Stimulated activated CD4-positive, alpha-beta T cell treated with anti-CD3 and anti-CD28 coated beads, Interleukin-1b, Interleukin-23, amount 100 ng/mL, for 4 hours (primary cell): Measurements from ENCODE around the gene NWD2.
"Not testable (repeated sequence)": the region's sequence is repeated elsewhere in the genome, so short reads cannot be mapped to it uniquely, and the experiment has no call there.

Experiments used
- DNase-seq, 2 donors: peaks; one replicate each; pipeline ENCODE4 v3.0.0-alpha.2; 2020; ENCODE audit warnings: low read depth in 2 of 2

Gene NWD2

DNA sequence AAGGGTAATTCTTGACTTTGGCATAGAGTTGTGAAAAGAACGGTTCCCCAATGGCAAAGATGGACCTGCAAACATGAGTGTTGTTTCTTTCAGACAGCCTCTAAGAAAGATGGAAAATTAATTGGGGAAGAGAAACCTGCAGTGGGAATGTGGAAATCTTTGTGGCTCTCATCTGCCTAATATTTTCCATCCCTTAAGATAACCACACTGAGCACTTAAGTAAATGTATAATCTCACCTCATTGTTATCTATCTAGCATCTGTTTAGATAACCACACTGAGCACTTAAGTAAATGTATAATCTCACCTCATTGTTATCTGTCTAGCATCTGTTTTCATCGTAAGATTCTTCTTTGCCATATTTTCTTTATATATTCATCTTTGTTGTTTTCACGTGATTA lies 149.3 kb downstream of the NWD2 start:
- DNase-seq: no peak

DNA sequence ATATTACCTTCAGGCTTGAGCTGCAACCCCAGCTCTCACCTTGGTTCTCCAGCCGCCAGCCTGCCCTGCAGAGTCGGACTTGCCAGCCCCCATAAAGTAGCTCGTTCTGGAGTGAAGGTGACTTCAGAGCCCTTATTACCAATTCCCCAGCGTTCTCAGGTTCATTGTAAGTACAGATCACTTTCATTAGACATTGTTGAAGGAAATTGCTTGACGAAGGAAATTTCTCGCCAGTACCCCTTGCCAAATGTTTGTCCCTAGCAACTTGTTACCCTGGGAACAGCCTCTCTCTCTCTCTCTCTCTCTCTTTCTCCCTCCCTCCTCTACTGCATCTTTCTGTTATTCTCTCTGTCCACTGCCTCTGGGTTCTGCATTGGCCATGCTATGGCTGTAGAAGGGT lies 153.0 kb downstream of the NWD2 start:
- no peak for DNase-seq

DNA sequence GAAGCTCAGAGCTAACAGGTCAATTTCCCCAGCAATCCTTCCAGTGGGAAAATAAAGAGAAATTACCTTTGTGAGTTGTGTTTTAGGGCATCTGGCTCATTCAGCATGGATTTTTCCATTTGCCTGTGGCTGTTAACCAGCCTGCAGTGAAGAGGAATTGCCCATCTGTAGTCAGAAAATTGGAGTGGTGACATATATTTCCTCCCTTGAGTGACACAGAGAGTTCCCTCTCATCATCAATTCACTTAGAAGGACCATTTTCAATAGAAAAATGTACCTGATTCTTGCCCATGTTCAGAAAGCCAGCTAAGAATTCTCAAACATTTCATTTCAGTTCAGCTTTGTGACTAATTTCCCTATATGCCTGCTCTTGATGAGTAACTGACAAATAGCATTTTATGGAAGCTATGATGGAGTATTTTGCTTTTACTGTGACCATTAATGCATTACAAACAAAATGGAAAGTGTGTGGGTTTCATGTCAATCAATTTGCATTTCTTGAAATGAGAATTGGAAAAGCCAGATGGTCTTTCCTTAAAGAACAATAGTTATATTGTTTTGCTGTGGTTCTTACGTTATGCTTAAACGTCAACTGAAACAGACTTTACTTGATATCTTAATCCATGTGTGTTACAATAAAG lies 155.8 kb downstream of the NWD2 start:
- DNase-seq: no peak

DNA sequence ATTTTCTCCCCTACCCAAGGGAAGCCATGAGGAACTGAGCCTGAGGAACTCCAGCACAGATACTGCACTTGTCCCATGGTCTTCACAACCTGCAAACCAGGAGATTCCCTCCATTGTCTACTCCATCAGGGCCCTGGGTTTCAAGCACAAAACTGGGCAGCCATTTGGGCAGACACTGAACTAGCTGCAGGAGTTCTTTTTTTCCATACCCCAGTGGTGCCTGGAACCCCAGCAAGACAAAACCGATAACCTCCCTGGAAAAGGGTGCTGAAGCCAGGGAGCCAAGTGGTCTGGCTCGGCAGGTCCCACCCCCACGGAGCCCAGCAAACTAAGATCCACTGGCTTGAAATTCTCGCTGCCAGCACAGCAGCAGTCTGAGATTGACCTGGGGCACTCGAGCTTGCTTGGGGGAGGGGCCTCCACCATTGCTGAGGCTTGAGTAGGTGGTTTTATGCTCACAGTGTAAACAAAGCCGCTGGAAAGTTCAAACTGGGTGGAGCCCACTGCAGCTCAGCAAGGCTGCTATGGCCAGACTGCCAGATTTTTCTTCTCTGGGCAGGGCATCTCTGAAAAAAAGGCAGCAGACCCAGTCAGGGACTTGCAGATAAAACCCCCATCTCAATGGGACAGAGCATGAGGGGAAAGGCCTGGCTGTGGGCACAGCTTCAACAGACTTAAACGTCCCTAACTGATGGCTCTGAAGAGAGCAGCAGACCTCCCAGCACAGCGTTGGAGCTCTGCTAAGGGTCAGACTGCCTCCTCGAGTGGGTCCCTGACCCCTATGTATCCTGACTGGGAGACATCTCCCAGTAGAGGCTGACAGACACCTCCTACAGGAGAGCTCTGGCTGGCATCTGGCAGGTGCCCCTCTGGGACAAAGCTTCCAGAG lies 163.6 kb downstream of the NWD2 start:
- not testable (repeated sequence) for DNase-seq

DNA sequence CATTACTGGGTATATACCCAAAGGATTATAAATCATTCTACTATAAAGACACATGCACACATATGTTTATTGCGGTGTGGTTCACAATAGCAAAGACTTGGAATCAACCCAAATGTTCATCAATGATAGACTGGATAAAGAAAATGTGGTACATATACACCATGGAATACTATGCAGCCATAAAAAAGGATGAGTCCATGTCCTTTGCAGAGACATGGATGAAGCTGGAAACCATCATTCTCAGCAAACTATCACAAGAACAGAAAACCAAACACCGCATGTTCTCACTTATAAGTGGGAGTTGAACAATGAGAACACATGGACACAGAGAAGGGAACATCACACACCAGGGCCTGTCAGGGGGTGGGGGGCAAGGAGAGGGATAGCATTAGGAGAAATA lies 169.1 kb downstream of the NWD2 start:
- not testable (repeated sequence) for DNase-seq

GRCh38 chr4:37415845-37416369 lies 171.4 kb downstream of the NWD2 start:
- no peak for DNase-seq

DNA sequence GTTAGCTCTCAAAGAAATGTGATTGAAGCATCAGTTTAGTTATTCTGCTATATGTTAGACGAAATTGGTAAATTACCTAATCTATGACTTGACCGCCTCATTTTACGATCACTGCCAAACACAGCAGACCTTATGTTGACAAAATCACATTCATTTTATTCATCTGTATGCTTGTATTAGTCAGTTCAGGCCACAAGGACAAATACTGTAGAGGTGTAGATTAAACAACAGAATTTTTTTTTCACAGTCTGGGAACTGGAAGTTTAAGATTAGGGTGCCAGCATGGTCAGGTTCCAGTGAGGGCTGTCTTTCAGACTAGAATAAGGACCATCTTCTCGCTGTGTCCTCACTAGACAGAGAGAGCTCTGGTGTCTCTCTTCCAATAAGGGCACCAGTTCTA lies 177.1 kb downstream of the NWD2 start:
- no peak for DNase-seq

- DNase-seq: no peak
These were observed 177.6 kb downstream of the NWD2 start for GRCh38 chr4:37422102-37422501.

GRCh38 chr4:37422638-37423037 lies 178.1 kb downstream of the NWD2 start:
- no peak for DNase-seq

DNA sequence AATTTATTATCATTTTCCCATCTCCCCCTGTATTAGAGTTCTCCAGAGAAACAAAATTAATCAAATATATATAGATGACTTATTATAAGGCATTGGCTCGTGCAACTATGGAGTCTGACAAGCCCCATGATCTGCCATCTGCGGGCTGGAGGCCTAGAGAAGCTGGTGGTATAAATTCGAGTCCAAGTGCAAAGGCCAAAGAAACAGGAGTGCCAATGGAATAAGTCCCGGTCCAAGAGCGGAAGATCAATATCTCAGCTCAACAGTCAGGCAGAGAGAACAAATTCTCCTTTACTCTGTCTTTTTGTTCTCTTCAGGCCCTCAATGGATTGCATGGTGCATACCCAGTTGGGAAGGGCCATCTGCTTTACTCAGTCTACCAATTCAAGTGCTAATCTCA lies 178.8 kb downstream of the NWD2 start:
- DNase-seq: no peak

GRCh38 chr4:37424753-37425152 lies 180.2 kb downstream of the NWD2 start:
- no peak for DNase-seq

GRCh38 chr4:37425857-37426256 lies 181.3 kb downstream of the NWD2 start:
- no peak for DNase-seq

DNA sequence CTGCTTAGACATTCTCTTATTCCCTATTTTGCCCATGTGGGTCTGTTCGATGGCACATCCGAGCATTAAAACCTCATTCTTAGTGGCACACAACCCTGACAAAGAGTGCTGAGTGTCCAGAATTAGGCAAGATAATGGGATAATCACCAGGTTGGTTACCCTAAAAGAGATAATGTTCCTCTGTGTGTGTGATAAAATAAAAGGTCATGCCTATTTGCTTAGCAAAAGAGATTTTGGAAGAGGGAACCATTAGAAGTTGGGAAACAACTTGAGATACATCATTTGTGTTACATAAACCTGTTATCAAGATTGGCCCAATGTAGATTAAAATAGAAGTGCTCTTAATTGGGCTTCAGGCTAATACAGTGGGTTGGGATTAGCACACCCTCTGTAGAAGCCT lies 182.7 kb downstream of the NWD2 start:
- no peak for DNase-seq

- no peak for DNase-seq
These were observed 185.4 kb downstream of the NWD2 start for GRCh38 chr4:37429906-37430305.

DNA sequence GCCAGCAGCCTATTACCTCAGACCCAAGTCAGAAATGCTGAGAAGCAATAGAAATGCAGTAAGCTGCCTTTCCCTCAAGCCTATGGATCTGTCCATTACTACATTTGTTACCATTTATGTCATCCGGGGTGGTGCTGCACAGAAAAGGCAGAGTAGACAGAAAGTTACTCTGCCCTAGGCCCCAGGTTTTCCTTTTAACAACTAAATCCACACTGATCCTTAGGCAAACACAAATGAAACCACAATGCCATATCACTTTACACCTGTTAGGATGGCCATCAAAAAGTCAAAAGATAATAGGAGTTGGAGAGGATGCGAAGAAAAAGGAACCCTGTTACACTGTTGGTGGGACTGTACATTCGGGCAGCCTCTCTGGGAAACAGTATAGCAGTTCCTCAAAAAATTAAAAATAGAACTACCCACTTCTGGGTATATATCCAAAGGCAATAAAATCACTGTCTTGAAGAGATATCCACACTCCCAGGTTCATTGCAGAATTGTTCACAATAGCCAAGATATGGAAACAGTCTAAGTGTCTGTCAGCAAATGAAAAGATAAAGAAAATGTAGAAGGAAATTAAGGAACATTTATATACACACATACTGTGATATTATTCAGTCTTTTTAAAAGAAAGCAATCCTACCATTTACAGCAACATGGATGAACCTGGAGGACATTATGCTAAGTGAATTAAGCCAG lies 186.3 kb downstream of the NWD2 start:
- no peak for DNase-seq

GRCh38 chr4:37431417-37431743 lies 186.8 kb downstream of the NWD2 start:
- no peak for DNase-seq

DNA sequence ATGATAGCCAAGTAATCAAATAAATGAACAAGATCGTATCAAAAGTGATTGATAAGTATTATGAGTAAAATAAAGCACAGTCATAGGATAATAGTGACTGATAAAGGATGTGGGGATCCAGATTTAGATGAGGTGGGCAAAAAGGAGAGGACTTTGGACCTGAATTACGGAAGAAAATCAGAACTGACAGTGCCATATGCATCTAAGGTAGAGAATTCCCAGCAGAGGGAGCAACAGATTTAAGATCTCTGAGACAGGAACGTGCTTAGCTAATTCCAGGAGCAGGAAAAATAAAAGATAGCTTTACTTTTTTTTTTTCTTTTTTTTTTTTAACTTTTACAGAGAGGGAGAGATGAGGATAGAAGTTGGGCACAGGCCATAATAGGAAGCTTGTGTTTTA lies 189.9 kb downstream of the NWD2 start:
- DNase-seq: no peak

DNA sequence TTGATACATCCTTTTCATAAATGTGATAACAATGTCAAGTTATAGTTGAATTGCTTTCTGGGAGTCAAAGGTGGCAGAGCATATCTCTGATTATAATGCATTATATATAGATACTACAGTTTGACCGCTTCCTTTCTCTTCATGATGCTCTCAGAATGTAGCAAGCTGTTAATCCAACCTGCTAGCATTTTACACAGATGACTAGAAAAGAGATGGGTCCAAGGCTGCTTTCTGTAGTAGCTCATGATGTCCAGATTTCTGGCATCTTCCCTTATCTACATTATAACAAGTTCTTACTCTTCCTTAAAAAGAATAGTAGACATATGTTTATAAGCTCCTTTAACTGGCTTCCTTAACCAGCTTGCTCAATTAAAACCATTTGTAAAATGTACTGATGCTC lies 192.0 kb downstream of the NWD2 start:
- no peak for DNase-seq

- DNase-seq: no peak
These were observed 192.6 kb downstream of the NWD2 start for GRCh38 chr4:37437163-37437562.

DNA sequence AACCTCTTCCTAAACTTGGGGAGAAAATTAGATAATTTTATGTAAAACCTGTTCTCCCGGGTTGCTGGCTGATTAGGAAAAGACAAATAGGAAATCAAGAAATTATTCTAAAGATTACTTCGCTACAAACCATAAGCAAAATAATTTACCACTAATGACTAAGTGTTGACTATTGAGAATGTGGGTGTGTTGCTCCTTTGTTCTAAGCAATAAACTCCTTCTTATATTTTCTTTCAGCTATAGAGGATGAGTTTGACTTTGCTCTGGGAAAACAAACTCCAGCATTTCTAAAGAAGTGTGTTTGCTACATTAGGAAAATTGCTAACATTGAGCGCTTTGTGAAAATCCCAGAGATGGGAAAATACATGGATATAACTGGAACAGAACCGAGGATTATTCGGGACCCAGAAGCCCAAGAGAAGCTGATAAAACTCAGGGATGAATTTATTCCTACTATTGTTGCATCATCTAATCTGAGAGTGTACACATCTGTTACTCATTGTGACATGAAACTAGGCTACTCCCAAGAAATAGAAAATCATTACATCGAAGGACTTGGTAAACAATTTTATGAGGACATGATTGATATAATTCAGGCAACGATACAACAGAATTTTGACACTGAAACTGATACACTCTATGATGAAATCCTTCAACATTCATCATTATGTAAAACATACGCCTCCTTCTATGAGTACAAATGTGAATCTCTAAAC lies 194.2 kb downstream of the NWD2 start:
- DNase-seq: no peak

DNA sequence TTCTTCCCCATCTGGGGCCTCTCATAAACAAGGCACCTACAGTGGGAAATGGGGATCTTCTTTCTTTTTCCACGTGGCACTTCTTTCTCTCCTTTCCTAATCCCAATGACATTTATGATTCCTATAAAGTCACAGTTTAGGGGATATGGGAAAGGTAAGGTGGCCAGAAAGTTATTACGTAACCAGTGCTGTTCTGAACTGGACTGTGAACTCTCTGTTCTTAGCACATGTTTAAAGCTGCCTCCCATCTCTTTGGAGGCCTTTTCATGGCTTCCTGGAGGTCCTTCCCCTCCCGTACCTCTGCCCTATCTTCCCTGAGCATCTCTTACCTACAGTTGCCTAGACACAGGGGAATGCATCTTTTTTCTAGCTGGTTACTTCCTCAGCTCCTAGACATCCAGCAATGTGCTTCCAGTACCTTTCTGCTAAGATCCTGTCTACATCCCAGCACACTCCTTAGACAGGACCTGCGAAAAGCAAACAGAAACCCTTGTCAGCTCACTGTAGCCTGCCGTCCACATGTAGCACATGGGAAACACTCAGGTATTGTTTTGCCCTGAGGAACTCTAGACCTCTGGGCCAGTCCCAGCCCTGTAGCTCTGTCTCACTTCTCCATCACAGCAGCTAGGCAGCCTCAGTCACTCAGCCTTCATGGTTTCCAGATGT lies 195.4 kb downstream of the NWD2 start:
- no peak for DNase-seq
